Stimulated activated CD4-positive, alpha-beta T cell treated with anti-CD3 and anti-CD28 coated beads, Interleukin-1b, Interleukin-23, amount 100 ng/mL, for 4 hours (primary cell): Measurements from ENCODE around the gene GSE1.

Source experiments
- DNase-seq, 2 donors: peaks; one replicate each; pipeline ENCODE4 v3.0.0-alpha.2; 2020; ENCODE audit warnings: low read depth in 2 of 2

Gene GSE1

DNA sequence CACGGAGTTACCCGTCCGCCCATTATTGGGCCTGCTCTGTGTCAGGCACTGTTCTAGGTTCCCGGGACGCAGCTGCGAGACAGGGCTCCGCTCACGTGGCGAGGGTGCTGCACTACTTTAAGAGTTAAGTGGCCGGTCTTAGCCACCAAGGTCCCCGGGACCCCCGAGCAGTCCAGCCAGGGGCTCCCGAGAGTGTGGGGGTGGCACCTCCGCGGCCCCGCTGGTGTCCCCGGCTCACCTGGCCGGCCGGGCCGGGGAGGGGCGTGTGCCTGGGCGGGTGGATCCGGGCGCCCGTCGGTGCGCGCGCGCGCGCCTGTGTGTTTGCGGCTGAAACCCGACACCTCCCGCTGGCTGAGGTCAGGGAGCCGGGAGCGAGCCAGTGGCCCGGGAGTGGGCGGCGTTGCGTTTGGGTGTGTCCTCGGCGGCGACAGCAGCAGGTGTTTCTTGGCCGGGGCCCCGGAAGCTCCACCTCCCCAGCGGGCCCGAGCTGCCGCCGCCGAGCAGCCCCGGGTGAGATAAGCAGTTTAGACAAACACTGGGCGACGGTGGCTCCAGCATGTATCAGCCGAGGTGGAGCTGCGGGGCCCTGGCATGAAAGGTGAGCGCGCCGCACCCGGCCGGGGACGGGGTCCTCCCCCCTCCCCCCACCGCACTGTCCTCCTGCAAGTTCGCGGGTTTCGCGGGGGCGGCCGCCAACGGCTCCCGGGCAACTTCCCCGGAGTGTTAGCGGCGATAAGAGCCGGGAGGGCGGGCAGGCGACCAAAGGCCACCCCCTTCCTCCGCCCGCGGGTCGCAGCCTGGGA lies at the start of gene GSE1:
Gene GSE1, plus strand, starts transcription at position 522 of the 803 bp plus-strand sequence. Its CDS starts 70 bp downstream, at position 592.
- peak; percentile 17 to 44 for DNase-seq

DNA sequence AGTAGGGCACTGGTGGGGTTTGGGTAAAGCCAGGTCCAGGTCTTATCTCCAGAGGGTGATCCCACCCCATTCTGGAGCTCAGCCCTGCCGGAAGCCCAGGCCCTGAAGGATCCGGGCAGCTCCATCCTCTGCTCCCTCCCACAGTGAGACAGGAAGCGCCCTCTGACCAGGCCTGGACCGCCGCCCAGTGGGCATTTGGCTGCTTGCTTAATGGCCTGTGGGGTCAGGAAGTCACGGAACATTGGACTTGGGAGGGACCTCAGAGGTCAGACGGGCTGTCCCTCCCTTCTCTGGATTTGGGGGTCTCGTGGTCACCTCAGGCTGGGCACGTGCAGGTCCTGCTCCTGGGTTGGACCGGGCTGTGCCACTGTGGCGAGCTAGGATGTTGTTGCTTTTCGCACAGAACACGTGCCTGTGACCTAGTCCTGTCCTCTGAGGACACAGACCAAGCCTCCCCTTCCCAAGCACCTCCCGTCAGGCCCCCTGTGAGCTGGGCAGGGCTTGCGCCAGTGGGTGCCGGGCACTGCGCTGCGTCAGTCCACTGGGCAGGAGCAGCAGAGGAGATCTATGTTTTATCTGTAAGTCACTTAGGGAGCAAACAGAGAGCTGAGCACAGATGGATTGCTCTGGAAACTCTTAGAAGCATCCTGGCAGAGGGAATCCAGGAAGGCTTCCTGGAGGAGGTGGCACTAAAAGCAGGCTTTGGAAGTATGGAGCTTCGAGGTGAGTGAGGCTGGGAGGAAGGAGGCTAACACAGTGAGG lies 49.4 kb upstream of the GSE1 start:
- DNase-seq: no peak

- DNase-seq: no peak
These were observed 48.7 kb upstream of the GSE1 start for GRCh38 chr16:85564277-85565051.

DNA sequence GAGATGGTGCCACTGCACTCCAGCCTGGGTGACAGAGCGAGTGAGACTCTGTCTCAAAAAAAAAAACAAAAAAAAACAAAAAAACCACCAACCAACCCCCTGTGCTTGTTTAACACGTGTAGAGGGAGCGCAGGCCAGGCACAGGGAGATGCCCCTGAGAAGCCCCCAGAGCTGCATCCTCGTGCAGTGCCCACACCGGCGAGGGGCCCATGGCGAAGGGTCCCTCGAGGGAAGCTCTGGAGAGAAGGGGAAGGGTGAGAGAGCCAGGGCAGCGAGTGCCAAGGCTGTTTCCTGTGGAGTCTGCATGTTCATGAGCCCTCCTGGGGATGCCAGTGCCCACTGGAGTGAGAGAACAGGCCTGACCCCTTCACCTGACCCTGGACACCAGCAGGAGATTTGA lies 47.8 kb upstream of the GSE1 start:
- DNase-seq: no peak

DNA sequence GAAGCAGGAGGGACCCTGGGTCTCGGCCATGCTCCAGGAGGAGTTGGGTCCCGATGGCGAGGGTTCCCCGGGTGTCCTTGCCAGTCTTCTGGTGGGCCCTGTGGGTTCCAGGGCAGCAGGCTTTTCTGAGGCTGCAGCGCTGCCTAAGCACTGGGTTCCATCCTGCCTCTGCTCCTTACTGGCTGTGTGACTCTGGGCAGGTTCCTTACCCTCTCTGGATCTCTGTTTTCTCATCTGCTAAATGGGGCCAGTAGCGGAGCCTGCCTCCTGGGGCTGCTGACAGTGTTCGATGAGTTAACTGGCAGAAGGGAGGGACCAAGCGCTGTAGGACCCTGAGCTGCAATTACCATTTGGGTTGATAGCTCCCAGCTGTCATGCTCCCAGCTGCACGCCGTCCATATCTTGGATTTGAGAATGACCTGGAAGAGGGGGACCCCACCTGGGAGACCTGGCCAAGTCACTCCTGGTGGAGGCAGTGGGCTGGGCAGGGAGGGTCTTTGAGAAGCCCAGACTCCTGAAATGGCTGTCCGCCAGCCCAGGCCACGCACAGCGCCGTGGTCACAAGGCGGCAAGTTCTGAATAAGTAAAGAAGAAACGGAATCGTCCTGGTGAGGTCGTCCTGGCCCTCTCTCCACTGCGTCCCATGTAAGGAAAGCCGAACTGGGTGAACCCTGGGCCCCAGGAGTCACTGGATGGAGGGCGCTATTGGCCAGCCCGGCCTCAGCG lies 47.2 kb upstream of the GSE1 start:
- DNase-seq: no peak

- no peak for DNase-seq
These were observed 46.5 kb upstream of the GSE1 start for GRCh38 chr16:85566561-85567100.

DNA sequence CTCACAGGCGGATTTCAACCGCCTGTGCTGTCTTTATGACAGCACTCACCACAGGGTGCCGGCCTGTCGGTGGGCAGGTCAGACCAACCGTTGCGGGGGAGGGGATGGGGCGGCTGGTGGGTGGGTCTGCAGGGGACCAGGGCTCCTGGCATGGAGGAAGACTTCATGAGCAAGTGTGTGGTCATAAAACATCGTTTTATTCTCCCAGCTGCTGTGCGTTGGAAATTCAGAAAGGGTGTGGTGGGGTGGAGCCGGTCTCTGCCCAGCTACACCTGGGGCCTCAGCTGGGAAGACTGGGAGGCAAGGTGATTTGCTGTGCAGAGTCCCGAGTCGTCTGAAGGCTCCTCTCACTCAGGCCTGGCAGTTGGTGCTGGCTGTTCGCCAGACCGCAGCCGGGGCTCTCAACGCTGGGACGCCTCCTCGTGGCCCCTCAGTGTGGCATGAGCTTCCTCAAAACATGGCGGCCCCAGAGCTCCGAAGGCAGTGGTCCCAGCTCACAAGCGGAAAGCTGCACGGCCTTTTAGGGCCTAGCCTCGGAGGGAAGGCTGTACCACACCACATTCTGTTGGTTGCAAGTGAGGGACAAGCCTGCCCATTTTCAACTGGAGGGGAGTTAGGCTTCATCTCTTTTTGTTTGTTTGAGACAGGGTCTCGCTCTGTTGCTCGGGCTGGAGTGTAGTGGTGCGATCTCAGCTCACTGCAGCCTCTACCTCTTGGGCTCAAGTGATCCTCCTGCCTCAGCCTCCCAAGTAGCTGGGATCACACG lies 45.8 kb upstream of the GSE1 start:
- no peak for DNase-seq

GRCh38 chr16:85567935-85568334 lies 45.2 kb upstream of the GSE1 start:
- DNase-seq: no peak

GRCh38 chr16:85568519-85568918 lies 44.6 kb upstream of the GSE1 start:
- no peak for DNase-seq

DNA sequence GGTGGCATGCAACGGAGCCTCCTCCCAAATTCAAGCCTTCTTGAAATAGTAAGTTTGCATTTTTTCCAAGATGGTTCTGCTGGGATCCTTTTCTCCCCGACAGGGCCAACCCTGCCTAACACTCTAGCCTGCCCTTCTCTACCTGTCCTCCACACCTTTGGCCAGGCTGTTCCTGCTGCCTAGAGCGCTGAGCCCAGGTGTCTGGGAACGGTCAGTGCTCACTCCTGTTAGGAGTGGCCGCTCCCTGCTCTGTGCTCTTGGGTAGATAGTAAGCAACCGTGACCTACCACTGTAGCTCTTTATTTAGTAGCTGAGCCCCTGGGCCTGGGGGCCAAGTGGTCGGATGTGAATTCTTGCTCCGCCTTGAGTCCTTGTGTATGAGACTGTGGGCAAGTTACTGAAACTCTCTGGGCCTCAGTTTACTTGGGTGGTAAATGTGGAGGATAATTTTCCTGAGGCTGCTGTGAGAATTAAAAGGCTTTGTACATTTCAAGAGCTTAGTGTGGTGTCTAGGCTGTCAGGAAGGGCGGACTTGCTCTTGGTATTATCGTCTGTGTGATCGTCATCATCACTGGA lies 44.0 kb upstream of the GSE1 start:
- no peak for DNase-seq

- no peak for DNase-seq
These were observed 43.4 kb upstream of the GSE1 start for GRCh38 chr16:85569615-85570212.

DNA sequence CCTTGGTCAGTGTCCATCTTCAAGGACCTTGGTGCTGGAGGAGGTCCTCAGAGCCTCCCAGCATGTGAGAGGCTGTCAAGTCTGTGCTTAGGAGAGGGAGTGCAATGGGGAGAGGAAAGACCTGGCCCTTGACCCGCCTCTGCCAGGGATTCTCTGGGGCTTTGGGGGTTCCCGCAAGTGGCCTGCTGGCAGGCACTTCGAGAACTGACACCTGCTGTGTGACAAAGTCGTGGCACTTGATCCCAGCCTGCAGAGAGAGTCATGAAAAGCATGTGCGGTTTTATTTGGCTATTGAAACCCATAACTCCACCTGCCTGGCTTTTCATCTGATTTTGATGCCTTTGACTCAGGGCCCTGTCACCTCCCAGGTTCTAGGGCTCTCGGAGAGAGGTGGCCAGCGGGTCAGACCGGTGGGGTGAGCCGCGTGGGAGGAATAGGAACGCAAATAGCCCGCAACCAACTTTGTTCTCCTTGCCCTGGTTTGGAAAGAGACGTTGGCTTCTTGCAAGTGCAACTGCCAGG lies 42.8 kb upstream of the GSE1 start:
- DNase-seq: no peak

DNA sequence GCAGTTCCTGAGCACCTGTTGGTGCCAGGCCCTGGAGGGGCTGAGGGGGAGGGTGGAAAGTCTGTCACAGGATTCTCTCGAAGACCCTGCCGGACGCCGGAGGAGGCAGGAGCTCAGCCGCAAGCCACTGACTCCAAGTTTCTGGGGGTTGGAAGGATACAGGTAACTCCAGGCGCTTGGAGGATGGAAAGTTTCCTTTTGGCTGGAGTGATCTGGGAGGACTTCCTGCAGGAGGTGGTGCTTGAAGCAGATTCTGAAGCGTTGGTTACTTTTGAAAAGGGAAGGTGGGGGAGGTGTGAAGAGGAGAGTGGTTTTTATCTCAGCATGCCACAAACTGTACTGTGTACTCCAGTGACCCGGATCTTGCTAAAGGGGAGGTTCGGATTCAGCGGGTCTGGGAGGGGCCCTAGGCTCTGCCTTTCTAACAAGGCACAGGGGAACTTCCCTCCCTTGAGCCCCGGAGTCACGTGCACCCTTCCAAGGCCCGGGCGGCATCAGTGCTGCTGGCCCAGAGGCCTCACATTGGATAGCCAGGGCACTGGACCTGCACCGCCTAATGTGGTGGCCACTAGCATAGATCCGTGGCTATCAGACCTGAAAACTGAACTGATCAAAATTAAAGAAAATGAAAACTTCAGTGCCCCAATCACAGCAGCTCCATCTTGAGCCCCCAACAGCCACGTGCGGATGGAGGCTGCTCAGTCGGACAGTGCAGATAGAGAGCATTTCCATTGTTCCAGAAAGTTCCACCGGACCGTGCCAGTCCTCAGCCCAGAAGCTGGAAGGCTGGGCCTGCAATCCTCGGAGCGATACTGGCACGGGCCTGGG lies 42.2 kb upstream of the GSE1 start:
- DNase-seq: no peak

DNA sequence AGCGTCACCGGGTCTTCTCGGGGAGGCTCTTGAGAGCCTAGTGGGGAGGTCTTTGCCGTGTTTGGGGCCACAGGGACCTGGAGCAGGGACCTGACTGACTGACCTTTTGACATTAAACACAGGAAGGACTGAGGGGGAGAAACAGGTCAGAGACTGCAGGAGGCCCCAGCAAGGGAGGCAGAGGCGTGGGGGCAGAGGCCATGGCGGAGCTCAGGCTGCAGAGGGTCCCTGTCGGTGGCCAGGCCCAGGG lies 41.6 kb upstream of the GSE1 start:
- no peak for DNase-seq

DNA sequence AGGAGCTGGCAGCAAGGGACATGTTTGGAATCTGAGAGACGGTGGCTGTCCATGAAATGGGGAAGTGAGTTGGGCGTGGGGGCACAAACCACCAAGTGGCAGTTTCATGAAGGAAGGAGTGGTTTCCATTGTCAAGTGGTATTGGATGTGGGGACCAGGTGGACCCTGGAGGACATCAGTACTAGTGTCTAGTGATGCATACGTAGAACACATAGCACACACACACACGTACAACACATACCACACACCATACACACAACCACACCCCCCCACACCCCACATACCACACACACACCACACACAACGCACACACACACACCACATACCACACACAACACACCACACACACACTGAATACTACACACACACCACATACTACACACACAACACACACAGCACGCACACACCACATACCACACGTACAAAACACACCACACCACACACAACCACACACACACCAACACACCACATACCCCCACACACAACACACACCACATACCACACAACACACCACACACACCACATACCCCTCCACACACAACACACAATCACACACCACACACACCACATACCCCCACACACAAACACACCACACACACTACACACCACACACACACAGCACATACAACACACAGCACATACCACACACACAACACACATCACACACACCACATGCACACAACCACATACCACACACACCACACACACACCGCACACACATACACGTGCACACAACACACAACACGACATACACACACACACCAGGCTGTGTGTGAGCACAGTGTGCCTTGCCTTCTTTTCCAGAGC lies 41.1 kb upstream of the GSE1 start:
- DNase-seq: no peak

- DNase-seq: no peak
These were observed 40.0 kb upstream of the GSE1 start for GRCh38 chr16:85573045-85573695.
